Transverse colon (tissue), 3 donors: Measurements from ENCODE around the gene AGO1.

ENCODE experiments used
- POLR2A ChIP-seq: fragments of 450-650 bp; IDR thresholded peaks from one replicate; pipeline ENCODE4 v1.6.1; 2016; ENCODE audit warnings: antibody characterized with exemption, mild to moderate bottlenecking, moderate library complexity
- TF ChIP-seq, protein P1 (sequence below), 5 experiments: fragments of 200-600 bp in 3 of 5; fragments of 450-650 bp in 2 of 5; sonication (generic) in 3 of 5; IDR thresholded peaks; 1 replicate in 2 of 5; 2 replicates in 3 of 5; pipeline ENCODE4 v1.5.1; 2016 to 2017; ENCODE audit warnings: antibody characterized with exemption in 5 of 5, inconsistent platforms in 3 of 5, mild to moderate bottlenecking in 2 of 5, moderate library complexity in 1 of 5

DNA sequence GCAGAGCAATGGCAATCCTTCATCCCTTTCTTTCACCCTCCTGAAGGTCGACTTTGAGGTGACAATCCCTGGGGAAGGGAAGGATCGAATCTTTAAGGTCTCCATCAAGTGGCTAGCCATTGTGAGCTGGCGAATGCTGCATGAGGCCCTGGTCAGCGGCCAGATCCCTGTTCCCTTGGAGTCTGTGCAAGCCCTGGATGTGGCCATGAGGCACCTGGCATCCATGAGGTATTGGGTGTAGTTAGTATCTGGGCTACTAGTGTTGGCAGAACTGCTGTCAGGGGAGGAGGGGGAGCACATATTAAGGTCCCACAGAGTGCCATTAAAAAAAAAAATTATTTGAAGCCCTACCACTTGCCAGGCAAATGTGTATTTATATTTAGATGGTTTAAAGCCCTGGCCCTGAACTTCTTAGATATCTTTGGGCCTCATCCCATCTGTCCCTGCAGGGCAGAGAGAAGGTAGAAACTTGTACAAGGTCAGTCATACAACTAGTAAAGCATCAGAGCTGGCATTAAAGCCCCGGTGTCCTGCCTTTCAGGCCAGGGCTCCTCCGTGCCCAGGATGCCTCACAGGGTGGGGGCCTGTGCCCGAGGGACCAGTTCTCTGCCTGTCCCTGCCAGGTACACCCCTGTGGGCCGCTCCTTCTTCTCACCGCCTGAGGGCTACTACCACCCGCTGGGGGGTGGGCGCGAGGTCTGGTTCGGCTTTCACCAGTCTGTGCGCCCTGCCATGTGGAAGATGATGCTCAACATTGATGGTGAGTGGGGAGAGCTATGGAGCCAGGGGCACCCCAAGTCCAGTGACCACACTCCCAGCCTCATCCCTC lies 10.3 kb downstream of the AGO1 start:
- TF ChIP-seq, protein P1, sequence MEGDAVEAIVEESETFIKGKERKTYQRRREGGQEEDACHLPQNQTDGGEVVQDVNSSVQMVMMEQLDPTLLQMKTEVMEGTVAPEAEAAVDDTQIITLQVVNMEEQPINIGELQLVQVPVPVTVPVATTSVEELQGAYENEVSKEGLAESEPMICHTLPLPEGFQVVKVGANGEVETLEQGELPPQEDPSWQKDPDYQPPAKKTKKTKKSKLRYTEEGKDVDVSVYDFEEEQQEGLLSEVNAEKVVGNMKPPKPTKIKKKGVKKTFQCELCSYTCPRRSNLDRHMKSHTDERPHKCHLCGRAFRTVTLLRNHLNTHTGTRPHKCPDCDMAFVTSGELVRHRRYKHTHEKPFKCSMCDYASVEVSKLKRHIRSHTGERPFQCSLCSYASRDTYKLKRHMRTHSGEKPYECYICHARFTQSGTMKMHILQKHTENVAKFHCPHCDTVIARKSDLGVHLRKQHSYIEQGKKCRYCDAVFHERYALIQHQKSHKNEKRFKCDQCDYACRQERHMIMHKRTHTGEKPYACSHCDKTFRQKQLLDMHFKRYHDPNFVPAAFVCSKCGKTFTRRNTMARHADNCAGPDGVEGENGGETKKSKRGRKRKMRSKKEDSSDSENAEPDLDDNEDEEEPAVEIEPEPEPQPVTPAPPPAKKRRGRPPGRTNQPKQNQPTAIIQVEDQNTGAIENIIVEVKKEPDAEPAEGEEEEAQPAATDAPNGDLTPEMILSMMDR (IDR thresholded peaks at IDR 0.05): no peak
- TF ChIP-seq POLR2A: no peak
